Pancreas (tissue), 10 donors: ENCODE data around the gene FOXO1. TPM values are rescaled to one million over a fixed set of nuclear protein-coding genes. Genes with fewer than 3 reads are reported as not detected.

ENCODE experiments used
- ATAC-seq, 4 donors: fragments of 200-7000 bp; cut with Tn5 transposase; one replicate each; pipeline versions ENCODE4 v1.8.0 to v1.9.1; 2020; ENCODE audit warnings: mild to moderate bottlenecking in 4 of 4, moderate library complexity in 4 of 4
- DNase-seq, 6 donors: peaks; one replicate each; pipeline ENCODE4 v3.0.0-alpha.2; 2020
- FAIRE-seq: peaks from 2 replicates; lab custom pipeline; 2012; peaks lifted over from hg19 to GRCh38; lab: Jason Lieb, UNC
- H3K27ac ChIP-seq, 4 donors: fragments of 200-600 bp; sonication (generic); 1 replicate in 3 of 4; 2 replicates in 1 of 4; pipeline versions ENCODE4 v1.5.0 to v1.8.0; 2020
- H3K27me3 ChIP-seq, 4 donors: fragments of 200-600 bp; one replicate each; pipeline ENCODE4 v1.8.0; 2021
- H3K36me3 ChIP-seq, 3 donors: fragments of 200-600 bp; sonication (generic) in 1 of 3; one replicate each; pipeline versions ENCODE4 v1.5.0 to v1.8.0; 2020 to 2021
- H3K4me1 ChIP-seq, 3 donors: fragments of 200-600 bp; one replicate each; pipeline ENCODE4 v1.8.0; 2021
- H3K4me3 ChIP-seq, 4 donors: fragments of 200-600 bp; sonication (generic) in 2 of 4; one replicate each; pipeline versions ENCODE4 v1.5.0 to v1.8.0; 2020 to 2021
- H3K9me3 ChIP-seq, 4 donors: fragments of 200-600 bp; one replicate each; pipeline ENCODE4 v1.8.0; 2021
- WGBS, 2 donors: extraction: QIAGEN DNeasy Blood & Tissue Kit; methylation state at CpG; one replicate each; pipeline ENCODE4 v1.1.7; 2013; 5-methylcytosine and 5-hydroxymethylcytosine counted together
- intact Hi-C, 3 donors: fragments of 100-400 bp; cut with DNase I; formaldehyde crosslinking; loops; one replicate each; pipeline versions ENCODE4 v1.11.1 to v1.14.2; 2022
- polyA plus RNA-seq, 2 donors: library from polyadenylated mRNA; stranded (reverse); fragments of 200-250 nt; gene quantifications; one replicate each; pipeline ENCODE4 v1.2.3, GENCODE V29; 2013
- total RNA-seq, 6 donors: library from RNA; stranded (reverse); fragmentation: NEBNext Ultra II Directional in 4 of 6; extraction: Animal tissue kit (Norgen Biotek cat#: 25700) in 4 of 6; gene quantifications; one replicate each; pipeline versions ENCODE4 v1.2.1 to v1.2.4, GENCODE V29; 2021 to 2023
- TF ChIP-seq, protein P1 (sequence below), 4 donors: fragments of 200-600 bp; sonication (generic) in 3 of 4; IDR thresholded peaks; one replicate each; pipeline versions ENCODE4 v1.5.0 to v1.8.0; 2021; ENCODE audit warnings: antibody characterized with exemption in 4 of 4
- donor health status: healthy with polysubstance abuse.
- donor health status: DM: no; HTN: no; CAD: no; lungs with moderate emphysema.
- donor health status: DM: no; HTN: no; CAD: no.
- donor health status: control.
- donor health status: control.
- donor health status: Bipolar disorder and iron deficiency.
- donor health status: DM: yes; HTN: yes; CAD: no.
- donor health status: DM: no; HTN: no; CAD: no.
- donor health status: DM: no; HTN: no; CAD: no.
- donor health status: DM: yes; HTN: yes; CAD: no.

The FOXO1 gene
- total and polyA plus RNA-seq, 8 donors = 3.8 to 21.9 (median 15.0) TPM

DNA sequence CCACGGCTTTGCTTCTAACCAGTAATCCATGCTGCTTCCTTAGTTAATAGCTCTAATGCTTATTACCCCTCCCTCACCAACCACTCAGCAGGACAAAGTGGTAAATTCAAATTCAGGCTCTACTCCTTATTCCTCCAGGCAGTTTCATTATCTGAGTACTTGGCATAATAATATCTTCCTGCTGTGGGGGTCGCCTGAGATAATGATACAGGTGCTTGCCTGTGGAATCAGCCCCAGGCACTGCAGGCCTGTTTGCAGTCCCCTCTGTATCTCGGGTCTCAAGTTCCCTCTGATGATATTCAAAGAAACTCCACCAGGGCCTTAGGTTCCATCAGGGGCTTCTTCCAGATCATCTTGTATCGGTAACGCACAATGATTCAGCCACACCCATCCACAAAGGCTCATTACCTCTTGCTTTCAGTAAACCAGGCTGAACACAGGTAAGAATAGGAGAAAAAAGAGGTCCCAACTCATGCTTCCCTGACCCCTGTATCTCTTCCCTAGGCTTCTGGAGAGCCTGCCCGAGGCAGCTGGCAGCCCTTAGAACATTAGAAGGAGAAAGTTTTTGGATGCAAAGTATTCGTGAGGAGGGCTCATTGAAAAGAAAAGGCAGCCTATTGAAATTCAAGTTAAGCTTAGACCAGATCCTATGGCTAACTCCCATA lies 14.3 kb upstream of the FOXO1 start:
- intact Hi-C loops = loop anchor here (10.0 kb wide), 2 partner anchors 606 to 616 kb away; no protein-coding TSS in a partner anchor
- ATAC-seq (no peak), FAIRE-seq (no peak), DNase-seq (no peak)
- H3K27ac ChIP-seq = no peak overlapping the region
- H3K9me3 ChIP-seq = no peaks in the 10 kb centered on the region
- TF ChIP-seq, protein P1, sequence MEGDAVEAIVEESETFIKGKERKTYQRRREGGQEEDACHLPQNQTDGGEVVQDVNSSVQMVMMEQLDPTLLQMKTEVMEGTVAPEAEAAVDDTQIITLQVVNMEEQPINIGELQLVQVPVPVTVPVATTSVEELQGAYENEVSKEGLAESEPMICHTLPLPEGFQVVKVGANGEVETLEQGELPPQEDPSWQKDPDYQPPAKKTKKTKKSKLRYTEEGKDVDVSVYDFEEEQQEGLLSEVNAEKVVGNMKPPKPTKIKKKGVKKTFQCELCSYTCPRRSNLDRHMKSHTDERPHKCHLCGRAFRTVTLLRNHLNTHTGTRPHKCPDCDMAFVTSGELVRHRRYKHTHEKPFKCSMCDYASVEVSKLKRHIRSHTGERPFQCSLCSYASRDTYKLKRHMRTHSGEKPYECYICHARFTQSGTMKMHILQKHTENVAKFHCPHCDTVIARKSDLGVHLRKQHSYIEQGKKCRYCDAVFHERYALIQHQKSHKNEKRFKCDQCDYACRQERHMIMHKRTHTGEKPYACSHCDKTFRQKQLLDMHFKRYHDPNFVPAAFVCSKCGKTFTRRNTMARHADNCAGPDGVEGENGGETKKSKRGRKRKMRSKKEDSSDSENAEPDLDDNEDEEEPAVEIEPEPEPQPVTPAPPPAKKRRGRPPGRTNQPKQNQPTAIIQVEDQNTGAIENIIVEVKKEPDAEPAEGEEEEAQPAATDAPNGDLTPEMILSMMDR (IDR thresholded peaks at IDR 0.05) = no peak
- H3K36me3 ChIP-seq = no peaks in the 10 kb centered on the region
- WGBS, 2 donors = 89 to 90% methylated on average over 7 of the region's 7 CpGs
- H3K4me1 ChIP-seq = peaks cover 0 to 5% (median 0%) of the 10 kb centered on the region in 3 donors
- H3K27me3 ChIP-seq = no peaks in the 10 kb centered on the region
- H3K4me3 ChIP-seq = no peak overlapping the region

DNA sequence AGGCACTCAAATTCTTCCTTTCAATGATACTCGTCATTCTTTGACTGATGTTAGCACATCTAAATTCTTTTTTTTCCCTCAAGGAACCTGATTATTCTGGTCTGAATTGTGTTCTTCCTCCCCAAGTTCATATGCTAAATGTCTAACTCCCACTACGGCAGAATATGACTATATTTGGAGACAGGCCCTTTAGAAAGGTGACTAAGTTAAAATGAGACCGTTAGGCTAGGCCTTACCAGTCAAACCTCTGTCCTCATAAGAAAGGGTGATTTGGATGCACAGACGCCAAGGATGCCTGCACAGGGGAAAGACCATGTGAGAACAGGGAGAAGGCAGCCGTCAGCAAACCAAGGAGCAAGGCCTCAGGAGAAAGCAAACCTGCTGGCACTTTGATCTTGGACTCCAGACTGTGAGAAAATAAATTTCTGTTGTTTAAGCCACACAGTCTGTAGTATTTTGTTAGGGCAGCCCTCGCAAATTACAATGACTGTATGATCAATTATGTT lies 13.1 kb upstream of the FOXO1 start:
- Histone ChIP-seq H3K4me1 (peaks cover 0 to 5% (median 0%) of the 10 kb centered on the region in 3 donors), H3K9me3 (no peaks in the 10 kb centered on the region), H3K27ac (no peak overlapping the region), H3K36me3 (no peaks in the 10 kb centered on the region), H3K4me3 (no peak overlapping the region), H3K27me3 (no peaks in the 10 kb centered on the region)
- FAIRE-seq (no peak), DNase-seq (no peak), ATAC-seq (no peak)
- intact Hi-C loops = no loop called here
- TF ChIP-seq, protein P1 (IDR thresholded peaks at IDR 0.05) = no peak
- whole genome bisulfite sequencing, 2 donors = 92 to 98% methylated on average over 6 of the region's 6 CpGs

GRCh38 chr13:40677064-40677463 lies 10.6 kb upstream of the FOXO1 start:
- FAIRE-seq (peak; percentile 29), DNase-seq (no peak), ATAC-seq (peak in 1 of 4 donors; percentile 55)
- H3K4me3 ChIP-seq = no peak overlapping the region
- H3K27me3 ChIP-seq = no peaks in the 10 kb centered on the region
- intact Hi-C loops = no loop called here
- H3K36me3 ChIP-seq = no peaks in the 10 kb centered on the region
- no peak overlapping the region for H3K27ac ChIP-seq
- H3K9me3 ChIP-seq = no peaks in the 10 kb centered on the region
- WGBS, 2 donors = 29 to 30% methylated on average over 4 of the region's 4 CpGs
- peaks cover 4 to 10% (median 9%) of the 10 kb centered on the region in 3 donors for H3K4me1 ChIP-seq
- TF ChIP-seq, protein P1 (IDR thresholded peaks at IDR 0.05) = no peak

GRCh38 chr13:40676007-40676406 lies 9.6 kb upstream of the FOXO1 start:
- no peak overlapping the region for H3K4me3 ChIP-seq
- intact Hi-C loops = no loop called here
- H3K36me3 ChIP-seq = no peaks in the 10 kb centered on the region
- TF ChIP-seq, protein P1 (IDR thresholded peaks at IDR 0.05) = no peak
- FAIRE-seq (no peak), DNase-seq (no peak), ATAC-seq (no peak)
- 60 to 68% methylated on average over 2 of the region's 2 CpGs for WGBS, 2 donors
- H3K27me3 ChIP-seq = no peaks in the 10 kb centered on the region
- no peak overlapping the region for H3K27ac ChIP-seq
- H3K4me1 ChIP-seq = peaks cover 4 to 12% (median 10%) of the 10 kb centered on the region in 3 donors
- no peaks in the 10 kb centered on the region for H3K9me3 ChIP-seq

GRCh38 chr13:40673414-40673813 lies 7.0 kb upstream of the FOXO1 start:
- no peak for ATAC-seq
- Histone ChIP-seq H3K4me1 (peaks cover 4 to 12% (median 10%) of the 10 kb centered on the region in 3 donors), H3K36me3 (no peaks in the 10 kb centered on the region), H3K4me3 (no peak overlapping the region), H3K27ac (no peak overlapping the region), H3K27me3 (no peaks in the 10 kb centered on the region), H3K9me3 (no peaks in the 10 kb centered on the region)
- TF ChIP-seq, protein P1 (IDR thresholded peaks at IDR 0.05) = no peak
- DNase-seq = no peak
- FAIRE-seq = no peak
- intact Hi-C loops = no loop called here
